HG03025 (cell line): Measurements from ENCODE around the gene SH3PXD2A.
"Not testable (repeated sequence)": the region's sequence is repeated elsewhere in the genome, so short reads cannot be mapped to it uniquely, and the experiment has no call there.

Experiments
- ATAC-seq: cut with Tn5 transposase; IDR thresholded peaks from one replicate; pipeline ENCODE4 v1.9.1; 2021; ENCODE audit warnings: mild to moderate bottlenecking, moderate library complexity; ENCODE audit not compliant: unreplicated experiment, low FRiP score

Gene SH3PXD2A

GRCh38 chr10:103776878-103777591, 78.3 kb downstream of the SH3PXD2A start:
- no peak for ATAC-seq

GRCh38 chr10:103775776-103776175, 79.6 kb downstream of the SH3PXD2A start:
- no peak for ATAC-seq

GRCh38 chr10:103772846-103773245, 82.5 kb downstream of the SH3PXD2A start:
- not testable (repeated sequence) for ATAC-seq

- peak; percentile 52 for ATAC-seq
These were observed 83.1 kb downstream of the SH3PXD2A start for GRCh38 chr10:103772096-103772845.

- no peak for ATAC-seq
These were observed 85.2 kb downstream of the SH3PXD2A start for GRCh38 chr10:103770139-103770538.

- no peak for ATAC-seq
These were observed 86.2 kb downstream of the SH3PXD2A start for GRCh38 chr10:103769176-103769575.

GRCh38 chr10:103768345-103768744, 87.0 kb downstream of the SH3PXD2A start:
- no peak for ATAC-seq

- ATAC-seq, result no peak
These were observed 87.6 kb downstream of the SH3PXD2A start for GRCh38 chr10:103767756-103768155.

GRCh38 chr10:103766751-103767505, 88.4 kb downstream of the SH3PXD2A start:
- no peak for ATAC-seq

- ATAC-seq, result no peak
These were observed 89.4 kb downstream of the SH3PXD2A start for GRCh38 chr10:103765981-103766380.

GRCh38 chr10:103765168-103765567, 90.2 kb downstream of the SH3PXD2A start:
- ATAC-seq, result no peak

- ATAC-seq, result no peak
These were observed 90.9 kb downstream of the SH3PXD2A start for GRCh38 chr10:103764296-103765088.

- ATAC-seq, result no peak
These were observed 91.8 kb downstream of the SH3PXD2A start for GRCh38 chr10:103763374-103764202.

- no peak for ATAC-seq
These were observed 92.5 kb downstream of the SH3PXD2A start for GRCh38 chr10:103762916-103763315.

GRCh38 chr10:103762162-103762561, 93.2 kb downstream of the SH3PXD2A start:
- ATAC-seq, result no peak

- ATAC-seq, result no peak
These were observed 94.1 kb downstream of the SH3PXD2A start for GRCh38 chr10:103761075-103761920.

- ATAC-seq, result not testable (repeated sequence)
These were observed 95.1 kb downstream of the SH3PXD2A start for GRCh38 chr10:103760233-103760632.

GRCh38 chr10:103759100-103759781, 96.1 kb downstream of the SH3PXD2A start:
- no peak for ATAC-seq
